H1 (cell line): Measurements from ENCODE around the gene ANO2. TPM values are rescaled to one million over a fixed set of nuclear protein-coding genes. Genes with fewer than 3 reads are reported as not detected.

Experiments
- CTCF ChIA-PET: fragments of 300-600 bp; sonication (Branson Sonifier 250); formaldehyde crosslinking; loops from one replicate; lab custom pipeline; 2021; ENCODE audit not compliant: partially characterized antibody; lab: Charles Lee
- POLR2A ChIA-PET: fragments of 300-600 bp; sonication (Branson Sonifier 250); formaldehyde crosslinking; loops from one replicate; lab custom pipeline; 2021; ENCODE audit warnings: inconsistent platforms; ENCODE audit not compliant: partially characterized antibody; lab: Charles Lee
- DNase-seq, 2 experiments: peaks; one replicate each; pipeline versions ENCODE4 v3.0.0 to v3.0.0-alpha.2; 2010 to 2022; ENCODE audit warnings: low spot score in 2 of 2, low read depth in 1 of 2, mixed read lengths in 1 of 2
- FAIRE-seq: peaks from 2 replicates; lab custom pipeline; 2011; peaks lifted over from hg19 to GRCh38; lab: Jason Lieb, UNC
- H2AFZ ChIP-seq: 2 replicates; pipeline ENCODE4 v1.8.1; 2012; ENCODE audit warnings: low read length, inconsistent platforms
- H2AK5ac ChIP-seq: 2 replicates; pipeline ENCODE4 v1.6.1; 2013; ENCODE audit warnings: low read depth, low read length
- H2BK120ac ChIP-seq: replicated peaks from 2 replicates; pipeline ENCODE3; 2013; ENCODE audit warnings: low read depth, low read length, inconsistent platforms
- H2BK12ac ChIP-seq: 2 replicates; pipeline ENCODE4 v1.6.1; 2013; ENCODE audit warnings: low read depth, low read length
- H2BK15ac ChIP-seq: 2 replicates; pipeline ENCODE4 v1.6.1; 2013; ENCODE audit warnings: low read length
- H2BK20ac ChIP-seq: 2 replicates; pipeline ENCODE4 v1.6.1; 2013; ENCODE audit warnings: low read length
- H2BK5ac ChIP-seq: 2 replicates; pipeline ENCODE4 v1.6.1; 2013; ENCODE audit warnings: low read depth, low read length
- H3K14ac ChIP-seq: 2 replicates; pipeline ENCODE4 v1.6.1; 2013; ENCODE audit warnings: inconsistent platforms; ENCODE audit not compliant: insufficient read length
- H3K18ac ChIP-seq: 2 replicates; pipeline ENCODE4 v1.6.1; 2013; ENCODE audit warnings: low read length; ENCODE audit errors: extremely low read depth
- H3K23ac ChIP-seq: 2 replicates; pipeline ENCODE4 v1.6.1; 2013; ENCODE audit warnings: inconsistent platforms; ENCODE audit not compliant: insufficient read length
- H3K23me2 ChIP-seq: 2 replicates; pipeline ENCODE4 v1.6.1; 2013; ENCODE audit warnings: low read depth, low read length
- H3K27ac ChIP-seq: 2 replicates; pipeline ENCODE4 v1.6.1; 2011; ENCODE audit warnings: low read depth, low read length, inconsistent platforms
- H3K27me3 ChIP-seq, 4 experiments: replicated peaks in 1 of 4; 1 replicate in 1 of 4; 2 replicates in 3 of 4; pipeline versions ENCODE4 v1.6.1 to v1.8.1; 2011 to 2013; ENCODE audit warnings: low read length in 3 of 4, mild to moderate bottlenecking in 3 of 4, inconsistent platforms in 2 of 4, mixed read lengths in 2 of 4, moderate library complexity in 1 of 4; ENCODE audit not compliant: control insufficient read depth in 3 of 4, insufficient read depth in 3 of 4; ENCODE audit errors: extremely low read depth in 1 of 4
- H3K36me3 ChIP-seq, 4 experiments: 2 replicates each; pipeline versions ENCODE4 v1.6.1 to v1.8.1; 2011 to 2013; ENCODE audit warnings: mild to moderate bottlenecking in 4 of 4, low read length in 3 of 4, moderate library complexity in 2 of 4, control low read depth in 1 of 4, inconsistent platforms in 1 of 4; ENCODE audit not compliant: insufficient read depth in 4 of 4, control insufficient read depth in 2 of 4
- H3K4ac ChIP-seq: replicated peaks from 2 replicates; pipeline ENCODE3; 2013; ENCODE audit warnings: low read length, low read depth, mixed read lengths, inconsistent platforms; ENCODE audit not compliant: insufficient read length
- H3K4me1 ChIP-seq, 4 experiments: replicated peaks in 1 of 4; 1 replicate in 1 of 4; 2 replicates in 3 of 4; pipeline versions ENCODE4 v1.6.1 to v1.8.1; 2011 to 2013; ENCODE audit warnings: low read length in 3 of 4, inconsistent platforms in 2 of 4, mixed read lengths in 1 of 4; ENCODE audit not compliant: insufficient read depth in 4 of 4, control insufficient read depth in 3 of 4
- H3K4me2 ChIP-seq, 2 experiments: 2 replicates each; pipeline versions ENCODE4 v1.6.1 to v1.8.1; 2011 to 2013; ENCODE audit warnings: low read depth in 2 of 2, low read length in 2 of 2, control low read depth in 1 of 2, inconsistent platforms in 1 of 2, mild to moderate bottlenecking in 1 of 2; ENCODE audit not compliant: insufficient read depth in 1 of 2
- H3K4me3 ChIP-seq, 4 experiments: fragments of 200-600, 300-600 bp in 1 of 4; sonication (generic), shearing (Covaris generic), sonication (Bioruptor Twin) in 1 of 4; 2 replicates each; pipeline versions ENCODE4 v1.5.1 to v1.8.1; 2011 to 2016; ENCODE audit warnings: low read length in 4 of 4, low read depth in 3 of 4, control low read depth in 2 of 4, inconsistent platforms in 2 of 4, mild to moderate bottlenecking in 2 of 4, mixed read lengths in 1 of 4, moderate library complexity in 1 of 4; ENCODE audit not compliant: insufficient read depth in 2 of 4; ENCODE audit errors: extremely low read depth in 1 of 4
- H3K56ac ChIP-seq: replicated peaks from 2 replicates; pipeline ENCODE3; 2013; ENCODE audit warnings: low read depth, mild to moderate bottlenecking, mixed read lengths, low read length, inconsistent platforms; ENCODE audit not compliant: insufficient read length
- H3K79me1 ChIP-seq: 2 replicates; pipeline ENCODE4 v1.6.1; 2013; ENCODE audit warnings: low read depth, low read length, control low read depth
- H3K79me2 ChIP-seq, 2 experiments: 2 replicates each; pipeline versions ENCODE4 v1.6.1 to v1.8.1; 2012 to 2013; ENCODE audit warnings: low read length in 2 of 2, mild to moderate bottlenecking in 2 of 2, inconsistent platforms in 1 of 2; ENCODE audit not compliant: insufficient read depth in 2 of 2, control insufficient read depth in 1 of 2
- H3K9ac ChIP-seq, 4 experiments: replicated peaks in 1 of 4; 1 replicate in 1 of 4; 2 replicates in 3 of 4; pipeline versions ENCODE4 v1.6.1 to v1.8.1; 2011 to 2013; ENCODE audit warnings: low read depth in 3 of 4, low read length in 3 of 4, control low read depth in 2 of 4, mild to moderate bottlenecking in 2 of 4, moderate library complexity in 2 of 4, inconsistent platforms in 1 of 4; ENCODE audit errors: extremely low read depth in 1 of 4
- H3K9me3 ChIP-seq, 2 experiments: 2 replicates each; pipeline versions ENCODE4 v1.6.1 to v1.8.1; 2012 to 2013; ENCODE audit warnings: mild to moderate bottlenecking in 2 of 2, moderate library complexity in 2 of 2, control low read depth in 1 of 2, inconsistent platforms in 1 of 2, low read depth in 1 of 2, low read length in 1 of 2, mixed read lengths in 1 of 2; ENCODE audit not compliant: insufficient read depth in 2 of 2
- H4K20me1 ChIP-seq, 2 experiments: replicated peaks in 1 of 2; 2 replicates each; pipeline versions ENCODE3 to v1.8.1; 2011 to 2013; ENCODE audit warnings: inconsistent platforms in 2 of 2, low read length in 2 of 2, mild to moderate bottlenecking in 1 of 2; ENCODE audit not compliant: insufficient read depth in 2 of 2, control insufficient read depth in 1 of 2
- H4K5ac ChIP-seq: 2 replicates; pipeline ENCODE4 v1.6.1; 2013; ENCODE audit warnings: low read length, low read depth, mixed read lengths, inconsistent platforms; ENCODE audit not compliant: insufficient read length
- H4K8ac ChIP-seq: 2 replicates; pipeline ENCODE4 v1.8.0; 2013; ENCODE audit warnings: mild to moderate bottlenecking, moderate library complexity, low read length, inconsistent platforms; ENCODE audit not compliant: insufficient read depth; ENCODE audit errors: extremely low read depth
- H4K91ac ChIP-seq: replicated peaks from 2 replicates; pipeline ENCODE3; 2013; ENCODE audit warnings: low read length, mixed read lengths, inconsistent platforms; ENCODE audit not compliant: insufficient read length
- JUN ChIP-seq: IDR thresholded peaks from 2 replicates; pipeline ENCODE4 v1.6.1; 2011; ENCODE audit warnings: low read depth, mild to moderate bottlenecking, improper control_type of control experiment, low read length
- RAD21 ChIP-seq, 2 experiments: IDR thresholded peaks in 1 of 2; conservative IDR thresholded peaks in 1 of 2; 2 replicates each; pipeline ENCODE4 v1.6.1; 2011; ENCODE audit warnings: low read depth in 2 of 2, low read length in 2 of 2, improper control_type of control experiment in 1 of 2, inconsistent platforms in 1 of 2, mild to moderate bottlenecking in 1 of 2, moderate library complexity in 1 of 2
- SIX5 ChIP-seq: IDR thresholded peaks from 2 replicates; pipeline ENCODE4 v1.6.1; 2011; ENCODE audit warnings: mild to moderate bottlenecking, low read depth, low read length
- TBP ChIP-seq: IDR thresholded peaks from 2 replicates; pipeline ENCODE4 v1.6.1; 2011; ENCODE audit warnings: low read depth, low read length, improper control_type of control experiment
- TCF12 ChIP-seq: IDR thresholded peaks from 2 replicates; pipeline ENCODE4 v1.6.1; 2011; ENCODE audit warnings: low read depth, mild to moderate bottlenecking, low read length
- YY1 ChIP-seq: IDR thresholded peaks from 2 replicates; pipeline ENCODE4 v1.6.1; 2011; ENCODE audit warnings: low read depth, mild to moderate bottlenecking, low read length
- WGBS, 2 experiments: shearing (Covaris generic) in 1 of 2; methylation state at CpG; one replicate each; pipeline versions ENCODE4 v1.1.6 to v1.1.7; 2013 to 2015; ENCODE audit warnings: low lambda C conversion rate in 2 of 2, mixed read lengths in 2 of 2, inconsistent platforms in 1 of 2, low coverage in 1 of 2, missing lambda C conversion rate in 1 of 2; ENCODE audit not compliant: insufficient replicate concordance in 2 of 2, insufficient coverage in 1 of 2, insufficient read length in 1 of 2; ENCODE audit errors: extremely low coverage in 1 of 2, missing lambda C conversion rate in 1 of 2; 5-methylcytosine and 5-hydroxymethylcytosine counted together
- polyA plus RNA-seq, 7 experiments: library from polyadenylated mRNA; depleted of rRNA in 3 of 7; stranded (reverse) in 5 of 7; unstranded in 2 of 7; fragments of >200 nt in 5 of 7; fragments of 200-250 nt in 2 of 7; gene quantifications; 1 replicate in 5 of 7; 2 replicates in 1 of 7; 4 replicates in 1 of 7; pipeline versions ENCODE4 v1.2.1 to v1.2.3, GENCODE V29; 2011 to 2013; ENCODE audit warnings: missing spikeins in 2 of 7, mixed read lengths in 2 of 7
- total RNA-seq: library from RNA; stranded (reverse); fragmentation: NEBNext Ultra II Directional; extraction: Animal tissue kit (Norgen Biotek cat#: 25700); gene quantifications from 2 replicates; pipeline ENCODE4 v1.2.1, GENCODE V29; 2021
- TF ChIP-seq, protein P1 (sequence below), 3 experiments: IDR thresholded peaks; 1 replicate in 2 of 3; 2 replicates in 1 of 3; pipeline versions ENCODE4 v1.5.1 to v1.6.1; 2011; ENCODE audit warnings: low read length in 3 of 3, mild to moderate bottlenecking in 3 of 3, inconsistent platforms in 2 of 3, low read depth in 1 of 3, moderate library complexity in 1 of 3; ENCODE audit not compliant: insufficient read depth in 1 of 3; ENCODE audit errors: control extremely low read depth in 1 of 3

The ANO2 gene
- total and polyA plus RNA-seq, 2 of the 8 experiments (the other 6 are each of a cell fraction or from before 2014, with no cell fraction given) = 1.9 to 5.5 TPM

GRCh38 chr12:5745251-5745888 is 199.7 kb downstream of the ANO2 start:
- POLR2A ChIA-PET = no interaction called here
- Histone ChIP-seq H3K79me1 (no peaks in the 10 kb centered on the region), H3K23me2 (no peaks in the 10 kb centered on the region), H3K56ac (no peak overlapping the region), H2BK120ac (no peak overlapping the region), H3K27ac (no peak overlapping the region), H3K36me3 (no peaks in the 10 kb centered on the region), H3K4me2 (no peak overlapping the region), H3K79me2 (no peaks in the 10 kb centered on the region), H2BK15ac (no peak overlapping the region), H3K18ac (no peak overlapping the region), H4K20me1 (no peaks in the 10 kb centered on the region), H3K4me1 (no peaks in the 10 kb centered on the region), H2AK5ac (no peak overlapping the region), H3K4ac (no peak overlapping the region), H2BK5ac (no peak overlapping the region), H2BK20ac (no peak overlapping the region), H3K9ac (no peak overlapping the region), H4K5ac (no peak overlapping the region), H3K27me3 (no peaks in the 10 kb centered on the region), H2BK12ac (no peak overlapping the region), H2AFZ (no peak overlapping the region), H3K23ac (no peak overlapping the region), H3K14ac (no peak overlapping the region), H3K4me3 (no peak overlapping the region), H4K8ac (no peak overlapping the region), H4K91ac (no peak overlapping the region), H3K9me3 (no peaks in the 10 kb centered on the region)
- CTCF ChIA-PET = interaction anchor here (0.6 to 7.7 kb wide), 55 partner anchors 9 to 723 kb away, joined by 3 to 134 read pairs (median 5); no protein-coding TSS in a partner anchor
- WGBS, 2 experiments = 57% methylated on average over 6 of the region's 6 CpGs; no CpG with 5 or more reads in 1 of the 2 experiments
- TF ChIP-seq RAD21 (IDR thresholded peaks at IDR 0.05 in 1 of 2, conservative IDR thresholded peaks at IDR 0.05 in 1 of 2; ENCODE audit: low read depth in 2 of 2, low read length in 2 of 2) (peak; percentile 77 to 87), TCF12 (0 out of 2 replicates have a peak, but pooled peaks have one; percentile 36), YY1 (0 out of 2 replicates have a peak, but pooled peaks have one; percentile 36), TBP (peak; percentile 56; the same call in 1 of the 2 replicates), SIX5 (no peak), JUN (no peak)
- TF ChIP-seq, protein P1, sequence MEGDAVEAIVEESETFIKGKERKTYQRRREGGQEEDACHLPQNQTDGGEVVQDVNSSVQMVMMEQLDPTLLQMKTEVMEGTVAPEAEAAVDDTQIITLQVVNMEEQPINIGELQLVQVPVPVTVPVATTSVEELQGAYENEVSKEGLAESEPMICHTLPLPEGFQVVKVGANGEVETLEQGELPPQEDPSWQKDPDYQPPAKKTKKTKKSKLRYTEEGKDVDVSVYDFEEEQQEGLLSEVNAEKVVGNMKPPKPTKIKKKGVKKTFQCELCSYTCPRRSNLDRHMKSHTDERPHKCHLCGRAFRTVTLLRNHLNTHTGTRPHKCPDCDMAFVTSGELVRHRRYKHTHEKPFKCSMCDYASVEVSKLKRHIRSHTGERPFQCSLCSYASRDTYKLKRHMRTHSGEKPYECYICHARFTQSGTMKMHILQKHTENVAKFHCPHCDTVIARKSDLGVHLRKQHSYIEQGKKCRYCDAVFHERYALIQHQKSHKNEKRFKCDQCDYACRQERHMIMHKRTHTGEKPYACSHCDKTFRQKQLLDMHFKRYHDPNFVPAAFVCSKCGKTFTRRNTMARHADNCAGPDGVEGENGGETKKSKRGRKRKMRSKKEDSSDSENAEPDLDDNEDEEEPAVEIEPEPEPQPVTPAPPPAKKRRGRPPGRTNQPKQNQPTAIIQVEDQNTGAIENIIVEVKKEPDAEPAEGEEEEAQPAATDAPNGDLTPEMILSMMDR (IDR thresholded peaks at IDR 0.05; ENCODE audit: control extremely low read depth in 1 of 3, insufficient read depth in 1 of 3, low read depth in 1 of 3, low read length in 3 of 3) = peak; percentile 81 to 93 (median 90)
- peak; percentile 70 to 92 for DNase-seq
- peak; percentile 96 for FAIRE-seq
